Mucosa of descending colon (tissue), 3 donors: ENCODE results near the gene PPP2R3A. TPM values are rescaled to one million over a fixed set of nuclear protein-coding genes. Genes with fewer than 3 reads are reported as not detected.
"Not testable (repeated sequence)": the region's sequence is repeated elsewhere in the genome, so short reads cannot be mapped to it uniquely, and the experiment has no call there.

Experiments used
- ATAC-seq: fragments of 200-7000 bp; cut with Tn5 transposase; one replicate; pipeline ENCODE4 v1.9.1; 2020; ENCODE audit warnings: mild to moderate bottlenecking, moderate library complexity
- DNase-seq, 3 donors: peaks; one replicate each; pipeline ENCODE4 v3.0.0-alpha.2; 2020
- H3K36me3 ChIP-seq: fragments of 200-600 bp; one replicate; pipeline ENCODE4 v1.8.0; 2021; ENCODE audit warnings: low read depth, mild to moderate bottlenecking
- H3K4me1 ChIP-seq: fragments of 200-600 bp; one replicate; pipeline ENCODE4 v1.8.0; 2021; ENCODE audit warnings: low read depth, mild to moderate bottlenecking
- H3K4me3 ChIP-seq: fragments of 200-600 bp; one replicate; pipeline ENCODE4 v1.8.0; 2021; ENCODE audit warnings: mild to moderate bottlenecking
- H3K9me3 ChIP-seq: fragments of 200-600 bp; one replicate; pipeline ENCODE4 v1.8.0; 2021; ENCODE audit warnings: mild to moderate bottlenecking
- intact Hi-C, 2 donors: fragments of 100-400 bp; cut with DNase I in 1 of 2; cut with micrococcal nuclease in 1 of 2; formaldehyde crosslinking; loops; one replicate each; pipeline versions ENCODE4 v1.11.0 to v1.11.1; 2022; cut with DNase I, micrococcal nuclease
- total RNA-seq, 3 donors: library from RNA; stranded (reverse); fragmentation: NEBNext Ultra II Directional in 2 of 3; extraction: Animal tissue kit (Norgen Biotek cat#: 25700) in 2 of 3; gene quantifications; one replicate each; pipeline versions ENCODE4 v1.2.1 to v1.2.4, GENCODE V29; 2021 to 2023
- TF ChIP-seq, protein P1 (sequence below): fragments of 200-600 bp; IDR thresholded peaks from one replicate; pipeline ENCODE4 v1.8.0; 2022; ENCODE audit warnings: antibody characterized with exemption, mild to moderate bottlenecking
- donor health status: DM: no; HTN: no; CAD: no; lungs with moderate emphysema.
- donor health status: DM: no; HTN: no; CAD: no.
- donor health status: DM: no; HTN: yes; CAD: no.

Gene PPP2R3A
- total RNA-seq, 3 donors from 2014 or later: 16.4 to 33.8 (median 28.5) TPM

GRCh38 chr3:136166507-136166906 is 201.0 kb downstream of the PPP2R3A start:
- H3K36me3 ChIP-seq: no peaks in the 10 kb centered on the region
- intact Hi-C loops: no loop called here
- TF ChIP-seq, protein P1, sequence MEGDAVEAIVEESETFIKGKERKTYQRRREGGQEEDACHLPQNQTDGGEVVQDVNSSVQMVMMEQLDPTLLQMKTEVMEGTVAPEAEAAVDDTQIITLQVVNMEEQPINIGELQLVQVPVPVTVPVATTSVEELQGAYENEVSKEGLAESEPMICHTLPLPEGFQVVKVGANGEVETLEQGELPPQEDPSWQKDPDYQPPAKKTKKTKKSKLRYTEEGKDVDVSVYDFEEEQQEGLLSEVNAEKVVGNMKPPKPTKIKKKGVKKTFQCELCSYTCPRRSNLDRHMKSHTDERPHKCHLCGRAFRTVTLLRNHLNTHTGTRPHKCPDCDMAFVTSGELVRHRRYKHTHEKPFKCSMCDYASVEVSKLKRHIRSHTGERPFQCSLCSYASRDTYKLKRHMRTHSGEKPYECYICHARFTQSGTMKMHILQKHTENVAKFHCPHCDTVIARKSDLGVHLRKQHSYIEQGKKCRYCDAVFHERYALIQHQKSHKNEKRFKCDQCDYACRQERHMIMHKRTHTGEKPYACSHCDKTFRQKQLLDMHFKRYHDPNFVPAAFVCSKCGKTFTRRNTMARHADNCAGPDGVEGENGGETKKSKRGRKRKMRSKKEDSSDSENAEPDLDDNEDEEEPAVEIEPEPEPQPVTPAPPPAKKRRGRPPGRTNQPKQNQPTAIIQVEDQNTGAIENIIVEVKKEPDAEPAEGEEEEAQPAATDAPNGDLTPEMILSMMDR: no peak
- no peak for ATAC-seq
- no peak overlapping the region for H3K4me3 ChIP-seq
- H3K9me3 ChIP-seq: no peaks in the 10 kb centered on the region
- no peak for DNase-seq
- H3K4me1 ChIP-seq: peaks cover 4% of the 10 kb centered on the region

DNA sequence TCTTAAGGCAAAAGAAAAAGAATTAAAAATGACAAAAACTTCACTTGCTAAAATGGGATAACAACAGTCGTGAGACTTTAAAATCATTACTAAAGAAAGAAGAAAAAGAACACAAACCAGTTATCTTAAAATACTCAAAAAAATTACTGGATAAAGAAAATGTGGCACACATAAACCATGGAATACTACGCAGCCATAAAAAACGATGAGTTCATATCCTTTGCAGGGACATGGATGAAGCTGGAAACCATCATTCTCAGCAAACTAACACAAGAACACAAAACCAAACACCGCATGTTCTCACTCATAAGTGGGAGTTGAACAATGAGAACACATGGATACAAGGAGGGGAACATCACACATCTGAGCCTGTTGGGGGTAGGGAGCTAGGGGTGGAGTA is 202.7 kb downstream of the PPP2R3A start:
- ATAC-seq, DNase-seq, H3K4me1 ChIP-seq, H3K9me3 ChIP-seq, H3K4me3 ChIP-seq, intact Hi-C loops, H3K36me3 ChIP-seq: not testable (repeated sequence)

- TF ChIP-seq, protein P1: no peak
- intact Hi-C loops: no loop called here
- ATAC-seq (no peak), DNase-seq (no peak)
- H3K4me1 ChIP-seq: peaks cover 4% of the 10 kb centered on the region
- H3K9me3 ChIP-seq: no peaks in the 10 kb centered on the region
- no peak overlapping the region for H3K4me3 ChIP-seq
- H3K36me3 ChIP-seq: no peaks in the 10 kb centered on the region
Observed at GRCh38 chr3:136171097-136171542, 205.6 kb downstream of the PPP2R3A start.

DNA sequence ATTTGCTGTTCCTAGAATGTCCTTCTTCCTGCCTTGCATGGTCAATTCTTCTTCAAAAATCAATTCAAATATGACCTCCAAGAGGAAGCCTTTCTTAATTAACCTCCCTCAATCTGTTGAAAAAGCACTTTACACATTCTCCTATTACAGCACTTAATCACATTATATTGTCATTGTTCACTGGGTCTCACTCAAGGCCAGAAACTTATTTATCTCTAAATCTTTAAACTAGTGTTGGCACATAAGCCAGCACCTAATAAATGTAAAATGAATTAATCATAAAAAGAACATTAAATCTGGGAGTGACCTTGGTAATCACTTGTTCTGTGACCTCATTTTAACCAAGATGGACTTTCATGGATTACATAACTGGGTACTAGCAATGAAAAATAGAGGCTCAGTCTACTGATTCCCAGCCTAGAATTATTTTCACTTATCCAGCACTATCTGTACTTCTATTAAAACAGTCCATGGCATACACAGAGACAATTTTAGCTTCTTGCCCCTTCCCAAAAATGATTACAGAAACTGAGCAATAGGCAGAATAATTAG is 208.5 kb downstream of the PPP2R3A start:
- H3K36me3 ChIP-seq: no peaks in the 10 kb centered on the region
- no peaks in the 10 kb centered on the region for H3K9me3 ChIP-seq
- TF ChIP-seq, protein P1: no peak
- intact Hi-C loops: no loop called here
- DNase-seq (no peak), ATAC-seq (no peak)
- peaks cover 20% of the 10 kb centered on the region for H3K4me1 ChIP-seq
- H3K4me3 ChIP-seq: no peak overlapping the region

DNA sequence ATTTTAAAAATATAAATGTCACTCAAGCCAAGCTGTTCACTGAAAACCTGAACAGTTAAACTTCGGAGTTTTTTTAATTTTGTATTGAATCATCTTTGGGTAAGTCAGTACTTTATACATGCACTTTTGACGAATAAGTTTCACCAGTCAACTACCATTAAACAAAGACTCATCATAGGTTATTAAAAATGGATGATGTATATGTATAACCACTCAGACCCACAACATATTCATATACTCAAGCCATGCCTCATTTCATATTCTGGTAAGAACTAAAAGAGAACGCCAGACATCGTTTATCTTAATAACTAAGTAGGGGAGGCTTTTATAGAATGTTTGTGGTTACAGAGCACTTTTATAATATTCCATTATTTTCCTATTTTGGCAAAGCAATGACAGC is 212.3 kb downstream of the PPP2R3A start:
- TF ChIP-seq, protein P1: no peak
- Histone ChIP-seq H3K4me1 (peaks cover 51% of the 10 kb centered on the region), H3K4me3 (no peak overlapping the region), H3K36me3 (no peaks in the 10 kb centered on the region), H3K9me3 (no peaks in the 10 kb centered on the region)
- DNase-seq: no peak
- ATAC-seq: no peak
- intact Hi-C loops: no loop called here

- TF ChIP-seq, protein P1: no peak
- Histone ChIP-seq H3K9me3 (no peaks in the 10 kb centered on the region), H3K4me3 (no peak overlapping the region), H3K4me1 (peaks cover 59% of the 10 kb centered on the region), H3K36me3 (no peaks in the 10 kb centered on the region)
- intact Hi-C loops: no loop called here
- no peak for ATAC-seq
- no peak for DNase-seq
Observed at GRCh38 chr3:136181741-136182140, 216.2 kb downstream of the PPP2R3A start.
